ENCODE measurements around the gene CAMK1D. TPM values are rescaled to one million over a fixed set of nuclear protein-coding genes. Genes with fewer than 3 reads are reported as not detected.

Gene CAMK1D
- total RNA-seq, 1 experiment from 2014 or later, result 6.3 TPM

- no peaks in the 10 kb centered on the region for H4K20me1 ChIP-seq (ENCODE audit: control insufficient read depth, insufficient read depth, insufficient read length)
Observed at GRCh38 chr10:12364559-12364958, 15.2 kb downstream of the CAMK1D start.

More at GRCh38 chr10:12364559-12364958, 15.2 kb downstream of the CAMK1D start:
- no peak overlapping the region for H2AK5ac ChIP-seq (ENCODE audit: insufficient read length, low read length)
- H4K91ac ChIP-seq (ENCODE audit: insufficient read length, low read depth, low read length), result no peak overlapping the region
- H2BK12ac ChIP-seq (ENCODE audit: insufficient read length, low read depth, low read length), result no peak overlapping the region
- H2BK120ac ChIP-seq (ENCODE audit: low read depth, low read length, poor library complexity, severe bottlenecking), result no peak overlapping the region
- no peak for TF ChIP-seq CTCF (conservative IDR thresholded peaks at IDR 0.05)
- no peaks in the 10 kb centered on the region for H3K79me1 ChIP-seq (ENCODE audit: insufficient read depth, low read depth, low read length, poor library complexity, severe bottlenecking)
- H3K27ac ChIP-seq (ENCODE audit: insufficient read length, low read depth, low read length), result no peak overlapping the region
- DNase-seq, result no peak
- no peak overlapping the region for H3K14ac ChIP-seq (ENCODE audit: insufficient read depth, low read length)
- no peak overlapping the region for H3K4me3 Mint-ChIP-seq
- no peaks in the 10 kb centered on the region for H3K9me3 ChIP-seq (ENCODE audit: control insufficient read depth, low read depth, low read length)
- H3K4me1 Mint-ChIP-seq, result peaks cover 15 to 22% of the 10 kb centered on the region in 2 experiments
- WGBS (ENCODE audit: extremely low coverage, insufficient read length, low lambda C conversion rate), result no CpG with 5 or more reads among the region's 3 CpGs
- no peak overlapping the region for H3K18ac ChIP-seq (ENCODE audit: insufficient read length, low read depth, low read length)
- H3K27ac Mint-ChIP-seq, result no peak overlapping the region; a peak in 1 of 7 replicates
- H2BK5ac ChIP-seq (ENCODE audit: insufficient read length, low read length), result no peak overlapping the region
- no peaks in the 10 kb centered on the region for H3K79me2 ChIP-seq (ENCODE audit: insufficient read depth, low read length)
- no peaks in the 10 kb centered on the region; a peak in 1 of 7 replicates for H3K36me3 Mint-ChIP-seq (ENCODE audit: insufficient read depth in 1 of 3, low read depth in 3 of 3)
- no peak overlapping the region for H3K23ac ChIP-seq (ENCODE audit: insufficient read length, low read depth, low read length)
- H3K4ac ChIP-seq (ENCODE audit: low read depth, low read length), result no peak overlapping the region
- H3K4me2 ChIP-seq (ENCODE audit: insufficient read depth, insufficient read length, low read length), result no peak overlapping the region
- no peak overlapping the region for H3K9ac ChIP-seq (ENCODE audit: extremely low read depth, insufficient read length, low read length)
- H2BK15ac ChIP-seq (ENCODE audit: low read depth, low read length), result no peak overlapping the region
- H2BK20ac ChIP-seq (ENCODE audit: low read depth, low read length, poor library complexity, severe bottlenecking), result no peak overlapping the region
- no peak overlapping the region for H4K8ac ChIP-seq (replicated peaks; ENCODE audit: insufficient read length, low read depth, low read length)
- 0 out of 5 replicates have a peak, but pooled peaks cover 0 to 3% of the 10 kb centered on the region in 2 experiments for H3K9me3 Mint-ChIP-seq
- H3K23me2 ChIP-seq (ENCODE audit: insufficient read length, low read depth, low read length, poor library complexity, severe bottlenecking), result no peaks in the 10 kb centered on the region
- H4K5ac ChIP-seq (ENCODE audit: insufficient read length, low read depth, low read length), result no peak overlapping the region
- no peaks in the 10 kb centered on the region; the same call in 1 of the 2 replicates for H3K27me3 Mint-ChIP-seq (ENCODE audit: low read depth)
- H2AFZ ChIP-seq (ENCODE audit: low read length), result no peak overlapping the region
- H3K4me1 ChIP-seq (ENCODE audit: insufficient read depth, low read length), result peaks cover 5% of the 10 kb centered on the region; the same call in 1 of the 2 replicates
- H3K56ac ChIP-seq (ENCODE audit: insufficient read length, low read depth, low read length), result no peak overlapping the region
- no peak overlapping the region for H3T11ph ChIP-seq (ENCODE audit: low read length)
- H3K27me3 ChIP-seq (ENCODE audit: insufficient read depth, low read length), result no peaks in the 10 kb centered on the region

Data from H9 (cell line).